Heart right ventricle (tissue), 16 donors: ENCODE data around the gene MVD. TPM values are rescaled to one million over a fixed set of nuclear protein-coding genes. Genes with fewer than 3 reads are reported as not detected.

Source experiments
- ATAC-seq, 8 donors: fragments of 200-7000 bp; cut with Tn5 transposase; one replicate each; pipeline ENCODE4 v1.9.1; 2020; ENCODE audit warnings: mild to moderate bottlenecking in 8 of 8, moderate library complexity in 8 of 8, moderate number of reproducible peaks in 1 of 8
- DNase-seq, 2 donors: peaks; one replicate each; pipeline ENCODE4 v3.0.0-alpha.2; 2020
- H3K27ac ChIP-seq, 10 donors: fragments of 200-600 bp; sonication (generic) in 2 of 10; one replicate each; pipeline versions ENCODE4 v1.5.0 to v1.8.0; 2020 to 2022; ENCODE audit warnings: mild to moderate bottlenecking in 3 of 10
- H3K27me3 ChIP-seq, 7 donors: fragments of 200-600 bp; one replicate each; pipeline ENCODE4 v1.8.0; 2021 to 2022; ENCODE audit warnings: mild to moderate bottlenecking in 2 of 7
- H3K36me3 ChIP-seq, 9 donors: fragments of 200-600 bp; sonication (generic) in 1 of 9; one replicate each; pipeline versions ENCODE4 v1.5.0 to v1.8.0; 2020 to 2022; ENCODE audit warnings: mild to moderate bottlenecking in 2 of 9
- H3K4me1 ChIP-seq, 9 donors: fragments of 200-600 bp; sonication (generic) in 1 of 9; one replicate each; pipeline versions ENCODE4 v1.5.0 to v1.8.0; 2020 to 2022; ENCODE audit warnings: mild to moderate bottlenecking in 4 of 9
- H3K4me3 ChIP-seq, 10 donors: fragments of 200-600 bp; sonication (generic) in 2 of 10; one replicate each; pipeline versions ENCODE4 v1.5.0 to v1.8.0; 2020 to 2022; ENCODE audit warnings: mild to moderate bottlenecking in 7 of 10, moderate library complexity in 2 of 10
- H3K9me3 ChIP-seq, 11 donors: fragments of 200-600 bp in 10 of 11; sonication (generic) in 2 of 11; one replicate each; pipeline versions ENCODE4 v1.5.0 to v1.8.0; 2013 to 2022; ENCODE audit warnings: mild to moderate bottlenecking in 2 of 11, control low read depth in 1 of 11, moderate library complexity in 1 of 11
- WGBS, 2 donors: extraction: QIAGEN DNeasy Blood & Tissue Kit; methylation state at CpG; one replicate each; pipeline ENCODE4 v1.1.7; 2013; ENCODE audit warnings: inconsistent platforms in 1 of 2; 5-methylcytosine and 5-hydroxymethylcytosine counted together
- intact Hi-C, 10 donors: fragments of 100-400 bp; cut with DNase I; formaldehyde crosslinking; loops; one replicate each; pipeline versions ENCODE4 v1.11.1 to v1.14.2; 2022
- polyA plus RNA-seq, 2 donors: library from polyadenylated mRNA; stranded (reverse); fragments of 200-250 nt; gene quantifications; one replicate each; pipeline ENCODE4 v1.2.3, GENCODE V29; 2013
- total RNA-seq, 10 donors: library from RNA; stranded (reverse); fragmentation: NEBNext Ultra II Directional in 3 of 10; extraction: Animal tissue kit (Norgen Biotek cat#: 25700) in 3 of 10; gene quantifications; one replicate each; pipeline versions ENCODE4 v1.2.1 to v1.2.4, GENCODE V29; 2021 to 2023
- TF ChIP-seq, protein P1 (sequence below), 9 donors: fragments of 200-600 bp; sonication (generic) in 2 of 9; IDR thresholded peaks; one replicate each; pipeline versions ENCODE4 v1.5.0 to v1.8.0; 2021 to 2022; ENCODE audit warnings: antibody characterized with exemption in 9 of 9, mild to moderate bottlenecking in 5 of 9, moderate library complexity in 1 of 9
- donor health status: Arrhythmogenic right ventricular cardiomyopathy.
- donor health status: ischemic (EF 13 %, LVEDD 7.1; RV severe dilation, severe dysfunction).
- donor health status: healthy with polysubstance abuse.
- donor health status: DM: no; HTN: yes; CAD: no.
- donor health status: DM: no; HTN: no; CAD: no.
- donor health status: ischemic (EF 25% LVEDD 6.9; RV normal size, moderate dysfunction).
- donor health status: ischemic (EF 25% LVEDD 5.7; RV mildly dilated, moderate dysfunction).
- donor health status: healthy.
- donor health status: DM: yes; HTN: yes; CAD: no.
- donor health status: Ischemic cardiomyopathy.
- donor health status: ischemic (EF 35%, LVEDD 5.7; RV mildly dilated, moderate dysfunction).
- donor health status: nonischemic (EF 11% LVEDD 7.7; RV severe dilation, severe dysfunction).
- donor health status: DM: yes; HTN: yes; CAD: no.
- donor health status: PGD.
- donor health status: ischemic (EF 29% LVEDD 5.4; RV normal size, mild dysfunction).
- donor health status: nonischemic (EF 23%, LVEDD 6.1; RV moderate dilation, normal function).

MVD gene
- total and polyA plus RNA-seq, 12 donors: 15.5 to 36.3 (median 22.2) TPM

DNA sequence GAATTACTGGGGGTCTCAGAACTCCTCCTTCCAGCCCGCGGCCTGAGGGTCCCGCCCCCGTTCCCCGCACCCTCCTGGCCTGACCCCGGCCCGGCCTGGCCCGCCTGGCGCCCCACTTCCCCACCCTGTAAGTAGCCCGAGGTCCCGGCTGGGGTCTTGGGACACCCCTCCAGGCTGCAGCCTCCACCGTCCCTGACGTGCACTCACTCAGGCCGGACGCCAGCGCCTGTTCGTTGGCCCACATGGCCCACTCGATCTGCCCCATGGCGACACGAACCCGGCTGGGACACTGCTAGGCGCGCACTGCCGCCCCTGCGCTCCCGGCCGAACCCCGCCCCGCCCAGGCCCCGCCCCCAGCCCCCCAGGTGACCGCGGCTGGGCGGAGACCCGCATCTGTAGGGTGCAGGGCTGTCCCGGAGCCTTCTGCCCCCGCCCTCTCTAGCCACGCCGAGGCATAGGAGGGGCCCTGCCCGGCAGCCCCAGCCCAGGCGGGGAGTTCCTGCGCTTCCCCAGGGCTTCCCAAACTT, 12.1 kb downstream of the MVD start, which contains the start of gene CYBA:
Gene CYBA, minus strand, starts transcription at position 305 of the 527 bp plus-strand sequence. Its CDS starts 40 bp downstream, at position 265.
- Histone ChIP-seq H3K9me3 (no peaks in the 10 kb centered on the region), H3K27ac (peak within 1 kb of the TSS; percentile 48 to 98 (median 76)), H3K4me1 (peaks cover 10 to 51% (median 24%) of the 10 kb centered on the region in 9 donors), H3K4me3 (peak within 1 kb of the TSS; percentile 45 to 87 (median 76)), H3K36me3 (peaks cover 0 to 59% (median 13%) of the 10 kb centered on the region in 9 donors), H3K27me3 (no peaks in the 10 kb centered on the region)
- intact Hi-C loops: no loop called here
- TF ChIP-seq, protein P1, sequence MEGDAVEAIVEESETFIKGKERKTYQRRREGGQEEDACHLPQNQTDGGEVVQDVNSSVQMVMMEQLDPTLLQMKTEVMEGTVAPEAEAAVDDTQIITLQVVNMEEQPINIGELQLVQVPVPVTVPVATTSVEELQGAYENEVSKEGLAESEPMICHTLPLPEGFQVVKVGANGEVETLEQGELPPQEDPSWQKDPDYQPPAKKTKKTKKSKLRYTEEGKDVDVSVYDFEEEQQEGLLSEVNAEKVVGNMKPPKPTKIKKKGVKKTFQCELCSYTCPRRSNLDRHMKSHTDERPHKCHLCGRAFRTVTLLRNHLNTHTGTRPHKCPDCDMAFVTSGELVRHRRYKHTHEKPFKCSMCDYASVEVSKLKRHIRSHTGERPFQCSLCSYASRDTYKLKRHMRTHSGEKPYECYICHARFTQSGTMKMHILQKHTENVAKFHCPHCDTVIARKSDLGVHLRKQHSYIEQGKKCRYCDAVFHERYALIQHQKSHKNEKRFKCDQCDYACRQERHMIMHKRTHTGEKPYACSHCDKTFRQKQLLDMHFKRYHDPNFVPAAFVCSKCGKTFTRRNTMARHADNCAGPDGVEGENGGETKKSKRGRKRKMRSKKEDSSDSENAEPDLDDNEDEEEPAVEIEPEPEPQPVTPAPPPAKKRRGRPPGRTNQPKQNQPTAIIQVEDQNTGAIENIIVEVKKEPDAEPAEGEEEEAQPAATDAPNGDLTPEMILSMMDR (IDR thresholded peaks at IDR 0.05): no peak
- peak; percentile 77 to 81 for DNase-seq
- peak; percentile 78 to 92 (median 89) for ATAC-seq
- 0 to 2% methylated on average over 39 to 41 of the region's 41 CpGs for WGBS, 2 donors

DNA sequence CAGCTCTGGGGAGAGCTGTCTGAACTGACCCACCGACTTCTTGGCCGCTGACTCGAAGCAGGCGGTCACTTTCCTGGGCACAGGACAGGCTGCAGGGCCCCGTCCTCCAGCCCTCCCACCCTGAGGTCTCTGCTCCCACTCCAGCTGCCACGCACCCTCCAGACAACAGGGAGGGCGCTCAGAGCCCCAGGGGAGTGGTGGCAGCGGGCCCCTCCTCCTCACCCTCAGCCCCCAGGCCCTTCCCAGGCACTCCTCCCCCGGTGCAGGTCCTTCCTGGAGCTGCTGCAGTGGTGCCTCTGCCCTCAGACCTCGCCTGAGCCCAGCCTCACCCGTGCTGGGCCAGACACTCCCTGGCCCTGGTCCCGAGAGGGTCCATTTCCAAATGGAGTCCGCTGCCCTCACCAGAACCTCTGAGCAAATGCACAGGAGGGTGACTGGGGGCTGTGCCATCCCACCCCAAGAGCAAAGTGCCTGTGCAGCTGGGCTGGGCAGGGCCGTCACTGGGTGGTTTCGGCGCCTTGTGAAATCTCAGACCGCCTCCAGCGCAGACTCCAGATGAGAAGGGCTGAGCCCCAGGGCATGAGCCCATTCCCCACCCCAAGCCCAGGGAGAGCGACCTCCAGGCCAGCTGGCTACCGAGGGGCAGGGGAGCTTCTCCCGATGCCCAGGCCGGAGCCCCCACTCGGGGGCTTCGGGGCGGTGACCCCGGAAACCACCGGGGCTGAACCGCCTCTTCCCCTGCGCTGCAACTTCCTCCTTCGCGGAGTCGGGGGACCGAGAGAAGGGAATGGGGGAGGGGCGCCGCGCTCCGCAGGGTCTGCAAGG, 12.8 kb downstream of the MVD start:
- no peaks in the 10 kb centered on the region for H3K9me3 ChIP-seq
- intact Hi-C loops: no loop called here
- peak overlapping the region; percentile 48 to 98 (median 76) for H3K27ac ChIP-seq
- peak overlapping the region; percentile 45 to 87 (median 76) for H3K4me3 ChIP-seq
- peak in 1 of 2 donors; percentile 52 for DNase-seq
- peaks cover 0 to 59% (median 7%) of the 10 kb centered on the region in 9 donors for H3K36me3 ChIP-seq
- peaks cover 10 to 51% (median 24%) of the 10 kb centered on the region in 9 donors for H3K4me1 ChIP-seq
- TF ChIP-seq, protein P1 (IDR thresholded peaks at IDR 0.05): no peak
- H3K27me3 ChIP-seq: no peaks in the 10 kb centered on the region
- WGBS, 2 donors: 21 to 23% methylated on average over 33 to 37 of the region's 37 CpGs
- peak; percentile 18 to 41 (median 32) for ATAC-seq

DNA sequence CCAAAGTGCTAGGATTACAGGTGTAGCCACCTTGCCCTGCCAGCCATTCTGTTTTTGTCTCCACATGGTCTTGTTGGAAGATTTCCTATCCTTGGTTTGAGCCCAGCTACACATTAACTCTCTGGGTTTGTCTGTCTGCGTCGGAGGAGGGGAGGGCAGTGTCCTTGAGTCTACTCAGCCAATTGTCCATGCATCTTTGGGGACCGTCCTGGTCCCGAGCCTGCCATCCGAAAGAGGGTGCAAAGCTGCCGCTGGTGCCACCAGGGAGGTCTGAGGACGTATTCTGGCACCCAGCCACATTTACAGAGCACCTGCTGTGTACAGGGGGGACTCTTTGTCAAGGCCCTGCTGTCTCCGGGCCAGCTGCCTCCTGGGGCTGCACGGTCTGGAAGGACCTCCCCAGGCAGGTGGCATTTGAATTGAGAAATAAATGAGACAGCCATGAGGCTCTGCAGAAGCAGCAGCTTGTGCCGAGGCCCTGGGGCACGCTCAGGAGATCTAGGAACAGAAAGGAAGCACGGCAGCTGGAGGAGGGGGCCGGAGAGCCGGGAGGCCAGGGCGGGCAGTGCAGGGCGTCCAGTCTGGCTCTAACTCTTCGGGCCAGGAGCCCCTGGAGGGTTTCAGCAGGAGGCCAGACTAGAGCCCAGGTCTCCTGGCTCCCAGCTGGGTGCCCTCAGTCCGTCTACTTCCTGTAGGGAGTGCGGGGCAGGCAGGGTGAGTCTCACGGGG, 13.5 kb downstream of the MVD start:
- WGBS, 2 donors: 80 to 85% methylated on average over 20 of the region's 20 CpGs
- Histone ChIP-seq H3K4me1 (peaks cover 10 to 51% (median 24%) of the 10 kb centered on the region in 9 donors), H3K27me3 (no peaks in the 10 kb centered on the region), H3K36me3 (peaks cover 0 to 59% (median 0%) of the 10 kb centered on the region in 9 donors), H3K4me3 (peak overlapping the region in 9 of 10 donors; percentile 45 to 87 (median 76)), H3K27ac (peak overlapping the region in 8 of 10 donors; percentile 59 to 98 (median 81)), H3K9me3 (no peaks in the 10 kb centered on the region)
- ATAC-seq: no peak
- no peak for DNase-seq
- intact Hi-C loops: no loop called here
- TF ChIP-seq, protein P1 (IDR thresholded peaks at IDR 0.05): no peak
